Activated T-helper 2 cell treated with anti-CD3 and anti-CD28 coated beads, Interferon-gamma antibody, Interleukin-2, Interleukin-4, amounts not matched to agents 10 μg/mL and 5 μg/mL and 100 μg/mL, durations not matched to agents 14 hours and 24 hours and 36 hours (primary cell): ENCODE data around the gene MALL. TPM values are rescaled to one million over a fixed set of nuclear protein-coding genes. Genes with fewer than 3 reads are reported as not detected.
"Not testable (repeated sequence)": the region's sequence is repeated elsewhere in the genome, so short reads cannot be mapped to it uniquely, and the experiment has no call there.

Source experiments
- DNase-seq: peaks from one replicate; pipeline ENCODE4 v3.0.0; 2021; ENCODE audit warnings: low spot score
- H3K27ac Mint-ChIP-seq: one replicate; pipeline ENCODE4 v1.8.0; 2021; ENCODE audit warnings: mixed read lengths
- H3K27me3 Mint-ChIP-seq: one replicate; pipeline ENCODE4 v1.8.0; 2021; ENCODE audit warnings: low read depth, mixed read lengths
- H3K36me3 Mint-ChIP-seq: one replicate; pipeline ENCODE4 v1.8.0; 2021; ENCODE audit warnings: low read depth, mixed read lengths
- H3K4me1 Mint-ChIP-seq: one replicate; pipeline ENCODE4 v1.8.0; 2021; ENCODE audit warnings: low read depth, mixed read lengths
- H3K4me3 Mint-ChIP-seq: one replicate; pipeline ENCODE4 v1.8.0; 2021; ENCODE audit warnings: low read depth, mild to moderate bottlenecking, moderate library complexity, mixed read lengths
- H3K9me3 Mint-ChIP-seq: one replicate; pipeline ENCODE4 v1.8.0; 2021; ENCODE audit warnings: mixed read lengths
- intact Hi-C: fragments of 100-400 bp; cut with micrococcal nuclease; formaldehyde crosslinking; loops from one replicate; pipeline ENCODE4 v1.15.1; 2023
- total RNA-seq: library from RNA; stranded (reverse); gene quantifications from 2 replicates; pipeline ENCODE4 v1.2.3, GENCODE V29; 2022

The MALL gene
- total RNA-seq, 1 donor from 2014 or later = 2.3 TPM

GRCh38 chr2:110069869-110070268, 45.8 kb downstream of the MALL start:
- intact Hi-C loops, H3K4me3 Mint-ChIP-seq, H3K36me3 Mint-ChIP-seq, H3K9me3 Mint-ChIP-seq, DNase-seq, H3K27ac Mint-ChIP-seq, H3K4me1 Mint-ChIP-seq, H3K27me3 Mint-ChIP-seq: not testable (repeated sequence)

GRCh38 chr2:110068153-110068552, 47.5 kb downstream of the MALL start:
- H3K4me1 Mint-ChIP-seq, intact Hi-C loops: not testable (repeated sequence)

GRCh38 chr2:110062332-110062731, 53.3 kb downstream of the MALL start:
- H3K27me3 Mint-ChIP-seq, H3K4me3 Mint-ChIP-seq, H3K36me3 Mint-ChIP-seq, DNase-seq, intact Hi-C loops, H3K4me1 Mint-ChIP-seq, H3K9me3 Mint-ChIP-seq, H3K27ac Mint-ChIP-seq: not testable (repeated sequence)

More at GRCh38 chr2:110068153-110068552, 47.5 kb downstream of the MALL start:
- not testable (repeated sequence) for H3K4me3 Mint-ChIP-seq, H3K27me3 Mint-ChIP-seq, DNase-seq, H3K9me3 Mint-ChIP-seq, H3K36me3 Mint-ChIP-seq, H3K27ac Mint-ChIP-seq

- intact Hi-C loops, H3K4me3 Mint-ChIP-seq, H3K27me3 Mint-ChIP-seq, H3K36me3 Mint-ChIP-seq, H3K27ac Mint-ChIP-seq, DNase-seq, H3K4me1 Mint-ChIP-seq, H3K9me3 Mint-ChIP-seq: not testable (repeated sequence)
Measured at GRCh38 chr2:110060550-110060949, 55.1 kb downstream of the MALL start.

GRCh38 chr2:110059694-110060358, 55.8 kb downstream of the MALL start:
- intact Hi-C loops, H3K27me3 Mint-ChIP-seq, H3K27ac Mint-ChIP-seq, H3K4me3 Mint-ChIP-seq, H3K36me3 Mint-ChIP-seq, H3K4me1 Mint-ChIP-seq, H3K9me3 Mint-ChIP-seq, DNase-seq: not testable (repeated sequence)

GRCh38 chr2:110059009-110059693, 56.5 kb downstream of the MALL start:
- H3K36me3 Mint-ChIP-seq, H3K27me3 Mint-ChIP-seq, H3K27ac Mint-ChIP-seq, H3K9me3 Mint-ChIP-seq, H3K4me1 Mint-ChIP-seq, intact Hi-C loops, DNase-seq, H3K4me3 Mint-ChIP-seq: not testable (repeated sequence)

- H3K27me3 Mint-ChIP-seq, H3K9me3 Mint-ChIP-seq: not testable (repeated sequence)
Measured at GRCh38 chr2:110058034-110058433, 57.6 kb downstream of the MALL start.

GRCh38 chr2:110055819-110056408, 59.7 kb downstream of the MALL start:
- H3K4me3 Mint-ChIP-seq, H3K27ac Mint-ChIP-seq, intact Hi-C loops, H3K4me1 Mint-ChIP-seq, H3K36me3 Mint-ChIP-seq, H3K27me3 Mint-ChIP-seq, DNase-seq, H3K9me3 Mint-ChIP-seq: not testable (repeated sequence)

More at GRCh38 chr2:110058034-110058433, 57.6 kb downstream of the MALL start:
- H3K4me1 Mint-ChIP-seq, intact Hi-C loops, H3K4me3 Mint-ChIP-seq, H3K27ac Mint-ChIP-seq, H3K36me3 Mint-ChIP-seq, DNase-seq: not testable (repeated sequence)

GRCh38 chr2:110054521-110055407, 60.9 kb downstream of the MALL start:
- intact Hi-C loops, H3K27me3 Mint-ChIP-seq, H3K4me3 Mint-ChIP-seq: not testable (repeated sequence)

GRCh38 chr2:110053688-110054087, 61.9 kb downstream of the MALL start:
- H3K36me3 Mint-ChIP-seq, H3K27me3 Mint-ChIP-seq, DNase-seq, intact Hi-C loops, H3K9me3 Mint-ChIP-seq, H3K4me3 Mint-ChIP-seq, H3K27ac Mint-ChIP-seq, H3K4me1 Mint-ChIP-seq: not testable (repeated sequence)

More at GRCh38 chr2:110054521-110055407, 60.9 kb downstream of the MALL start:
- DNase-seq, H3K36me3 Mint-ChIP-seq, H3K9me3 Mint-ChIP-seq, H3K4me1 Mint-ChIP-seq, H3K27ac Mint-ChIP-seq: not testable (repeated sequence)

- H3K27me3 Mint-ChIP-seq, DNase-seq, H3K27ac Mint-ChIP-seq, intact Hi-C loops, H3K36me3 Mint-ChIP-seq, H3K9me3 Mint-ChIP-seq, H3K4me3 Mint-ChIP-seq, H3K4me1 Mint-ChIP-seq: not testable (repeated sequence)
Measured at GRCh38 chr2:110052166-110052565, 63.5 kb downstream of the MALL start.

GRCh38 chr2:110050222-110050621, 65.4 kb downstream of the MALL start:
- H3K27me3 Mint-ChIP-seq, H3K36me3 Mint-ChIP-seq, H3K4me3 Mint-ChIP-seq, DNase-seq, intact Hi-C loops, H3K9me3 Mint-ChIP-seq, H3K4me1 Mint-ChIP-seq, H3K27ac Mint-ChIP-seq: not testable (repeated sequence)
